ENCODE measurements around the gene PPP2R3A. TPM values are rescaled to one million over a fixed set of nuclear protein-coding genes. Genes with fewer than 3 reads are reported as not detected.
A peak's percentile ranks its signal among the peaks of the same experiment; 100 is the strongest.
"Not testable (repeated sequence)": the region's sequence is repeated elsewhere in the genome, so short reads cannot be mapped to it uniquely, and the experiment has no call there.

PPP2R3A gene
- total and polyA plus RNA-seq, 8 donors = 8.1 to 18.0 (median 14.1) TPM

- Histone ChIP-seq H3K27ac (no peak overlapping the region), H3K4me3 (no peak overlapping the region), H3K4me1 (peaks cover 0 to 62% of the 10 kb centered on the region in 2 donors), H3K9me3 (no peaks in the 10 kb centered on the region), H3K27me3 (no peaks in the 10 kb centered on the region), H3K36me3 (no peaks in the 10 kb centered on the region)
- no peak for DNase-seq
- TF ChIP-seq CTCF (IDR thresholded peaks at IDR 0.05) = no peak
- intact Hi-C loops (cut with DNase I) = no loop called here
- peak; percentile 60 for ATAC-seq
Observed at GRCh38 chr3:136162322-136162721, 196.8 kb downstream of the PPP2R3A start.

GRCh38 chr3:136163607-136164006 is 198.1 kb downstream of the PPP2R3A start:
- ATAC-seq; intact Hi-C loops (cut with DNase I): not testable (repeated sequence)

GRCh38 chr3:136166507-136166906 is 201.0 kb downstream of the PPP2R3A start:
- Histone ChIP-seq H3K4me3 (no peak overlapping the region), H3K27me3 (no peaks in the 10 kb centered on the region), H3K9me3 (no peaks in the 10 kb centered on the region), H3K27ac (no peak overlapping the region), H3K4me1 (peaks cover 0 to 62% of the 10 kb centered on the region in 2 donors), H3K36me3 (no peaks in the 10 kb centered on the region)
- intact Hi-C loops (cut with DNase I) = no loop called here
- DNase-seq (no peak), ATAC-seq (peak; percentile 49)
- TF ChIP-seq CTCF (IDR thresholded peaks at IDR 0.05) = no peak

More at GRCh38 chr3:136163607-136164006, 198.1 kb downstream of the PPP2R3A start:
- H3K4me1 ChIP-seq = peaks cover 0 to 56% of the 10 kb centered on the region in 2 donors
- H3K9me3 ChIP-seq, H3K27me3 ChIP-seq, H3K36me3 ChIP-seq, DNase-seq, H3K27ac ChIP-seq, H3K4me3 ChIP-seq: not testable (repeated sequence)

GRCh38 chr3:136168236-136168635 is 202.7 kb downstream of the PPP2R3A start:
- H3K27me3 ChIP-seq; intact Hi-C loops (cut with DNase I); H3K27ac ChIP-seq; H3K9me3 ChIP-seq; H3K4me3 ChIP-seq; DNase-seq; ATAC-seq; H3K36me3 ChIP-seq: not testable (repeated sequence)
- H3K4me1 ChIP-seq = peaks cover 0 to 71% of the 10 kb centered on the region in 2 donors

GRCh38 chr3:136171097-136171542 is 205.6 kb downstream of the PPP2R3A start:
- H3K4me1 ChIP-seq = peaks cover 0 to 69% of the 10 kb centered on the region in 2 donors
- peak; percentile 56 for ATAC-seq

GRCh38 chr3:136173939-136174490 is 208.5 kb downstream of the PPP2R3A start:
- DNase-seq (no peak), ATAC-seq (no peak)
- no peaks in the 10 kb centered on the region for H3K9me3 ChIP-seq
- no peak overlapping the region for H3K27ac ChIP-seq
- no peak overlapping the region for H3K4me3 ChIP-seq
- intact Hi-C loops (cut with DNase I) = no loop called here
- peaks cover 7 to 81% of the 10 kb centered on the region in 2 donors for H3K4me1 ChIP-seq
- no peaks in the 10 kb centered on the region for H3K27me3 ChIP-seq
- no peak for TF ChIP-seq CTCF (IDR thresholded peaks at IDR 0.05)
- no peaks in the 10 kb centered on the region for H3K36me3 ChIP-seq

More at GRCh38 chr3:136171097-136171542, 205.6 kb downstream of the PPP2R3A start:
- intact Hi-C loops (cut with DNase I) = no loop called here
- TF ChIP-seq CTCF (IDR thresholded peaks at IDR 0.05) = no peak
- no peaks in the 10 kb centered on the region for H3K9me3 ChIP-seq
- no peaks in the 10 kb centered on the region for H3K27me3 ChIP-seq
- no peaks in the 10 kb centered on the region for H3K36me3 ChIP-seq
- peak overlapping the region in 1 of 2 donors; percentile 64 for H3K27ac ChIP-seq
- no peak for DNase-seq
- H3K4me3 ChIP-seq = no peak overlapping the region

Measured in left lung (tissue), 10 donors.